Measurements from ENCODE around the gene ATOH1. TPM values are rescaled to one million over a fixed set of nuclear protein-coding genes. Genes with fewer than 3 reads are reported as not detected.

Gene ATOH1
- total RNA-seq, 3 donors from 2014 or later (not counting 1 experiment from before 2014, with no cell fraction given) = not detected

GRCh38 chr4:93870876-93871458 is 42.4 kb downstream of the ATOH1 start:
- no peaks in the 10 kb centered on the region for H3K27me3 Mint-ChIP-seq (ENCODE audit: low read depth in 2 of 2)
- Histone ChIP-seq H3K9me3 (ENCODE audit: control insufficient read depth, insufficient read depth, low read length) (no peaks in the 10 kb centered on the region), H3K4me3 (ENCODE audit: low read length) (no peak overlapping the region), H3K36me3 (ENCODE audit: control insufficient read depth, insufficient read depth, low read length) (no peaks in the 10 kb centered on the region), H3K4me1 (ENCODE audit: control insufficient read depth, insufficient read depth, low read length) (no peaks in the 10 kb centered on the region), H3K27ac (ENCODE audit: low read length) (no peak overlapping the region), H3K27me3 (ENCODE audit: control insufficient read depth, insufficient read depth, low read length) (no peaks in the 10 kb centered on the region)
- DNase-seq (no peak), ATAC-seq (no peak)
- no peaks in the 10 kb centered on the region for H3K36me3 Mint-ChIP-seq
- intact Hi-C loops (cut with micrococcal nuclease) = no loop called here
- TF ChIP-seq CTCF (IDR thresholded peaks at IDR 0.05) = no peak
- H3K27ac Mint-ChIP-seq = no peak overlapping the region
- H3K4me1 Mint-ChIP-seq = no peaks in the 10 kb centered on the region
- H3K4me3 Mint-ChIP-seq = no peak overlapping the region
- 93% methylated on average over 5 of the region's 6 CpGs for WGBS (ENCODE audit: insufficient coverage)
- peaks cover 0 to 4% of the 10 kb centered on the region in 2 donors for H3K9me3 Mint-ChIP-seq

DNA sequence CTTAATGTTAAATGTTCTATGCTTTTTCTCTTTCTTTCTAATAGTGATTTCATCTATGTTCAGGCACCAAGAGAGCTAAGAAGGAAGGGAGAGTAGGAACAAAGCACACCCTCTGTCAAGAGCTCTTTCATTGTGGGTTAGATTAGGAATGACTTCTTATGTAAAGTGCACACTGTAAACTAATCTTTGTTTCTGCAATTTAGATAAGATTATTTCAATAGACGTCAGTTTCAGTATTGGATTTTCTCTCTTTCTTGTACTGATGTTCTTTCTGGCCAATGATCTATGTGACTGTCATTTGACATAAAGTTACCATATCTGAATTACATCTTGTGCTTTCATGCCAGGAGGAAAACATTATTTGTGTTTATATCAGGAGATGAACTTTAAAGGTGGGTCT is 48.2 kb downstream of the ATOH1 start:
- Mint-ChIP-seq H3K27ac (no peak overlapping the region), H3K4me1 (no peaks in the 10 kb centered on the region), H3K9me3 (peaks cover 4 to 6% of the 10 kb centered on the region in 2 donors), H3K4me3 (no peak overlapping the region), H3K36me3 (no peaks in the 10 kb centered on the region), H3K27me3 (ENCODE audit: low read depth in 2 of 2) (no peaks in the 10 kb centered on the region)
- DNase-seq = no peak
- H3K27ac ChIP-seq (ENCODE audit: low read length) = no peak overlapping the region
- no peaks in the 10 kb centered on the region for H3K4me1 ChIP-seq (ENCODE audit: control insufficient read depth, insufficient read depth, low read length)
- TF ChIP-seq CTCF (IDR thresholded peaks at IDR 0.05) = no peak
- H3K4me3 ChIP-seq (ENCODE audit: low read length) = no peak overlapping the region
- intact Hi-C loops (cut with micrococcal nuclease) = no loop called here
- 75% methylated on average over 1 of the region's 1 CpG for WGBS (ENCODE audit: insufficient coverage)
- H3K27me3 ChIP-seq (ENCODE audit: control insufficient read depth, insufficient read depth, low read length) = no peaks in the 10 kb centered on the region
- no peaks in the 10 kb centered on the region for H3K9me3 ChIP-seq (ENCODE audit: control insufficient read depth, insufficient read depth, low read length)
- no peaks in the 10 kb centered on the region for H3K36me3 ChIP-seq (ENCODE audit: control insufficient read depth, insufficient read depth, low read length)
- ATAC-seq = no peak

DNA sequence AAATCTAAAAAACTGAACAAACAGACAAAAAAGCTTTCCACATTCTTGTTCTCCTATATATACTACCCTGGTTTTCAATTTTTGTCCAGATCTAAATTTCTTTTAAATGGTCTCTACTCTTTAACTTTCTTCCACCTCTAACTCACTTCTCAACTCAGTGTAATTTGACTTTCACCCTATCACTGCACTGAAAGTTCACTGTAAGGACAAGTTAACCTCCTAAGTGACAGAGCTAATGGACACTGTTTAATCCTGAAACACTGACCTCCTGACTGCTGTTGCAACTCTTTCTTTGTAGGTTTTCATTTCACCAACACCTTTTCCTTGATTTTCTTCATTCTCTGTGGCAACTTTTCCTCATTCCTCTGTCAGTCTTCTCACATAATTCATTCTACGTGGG is 50.0 kb downstream of the ATOH1 start:
- no peak for TF ChIP-seq CTCF (IDR thresholded peaks at IDR 0.05)
- no peak for DNase-seq
- H3K9me3 Mint-ChIP-seq = peaks cover 4 to 6% of the 10 kb centered on the region in 2 donors
- H3K27me3 Mint-ChIP-seq (ENCODE audit: low read depth in 2 of 2) = no peaks in the 10 kb centered on the region
- no peak overlapping the region for H3K27ac Mint-ChIP-seq
- H3K4me1 Mint-ChIP-seq = no peaks in the 10 kb centered on the region
- H3K4me3 Mint-ChIP-seq = no peak overlapping the region
- no peaks in the 10 kb centered on the region for H3K36me3 ChIP-seq (ENCODE audit: control insufficient read depth, insufficient read depth, low read length)
- H3K9me3 ChIP-seq (ENCODE audit: control insufficient read depth, insufficient read depth, low read length) = no peaks in the 10 kb centered on the region
- no peaks in the 10 kb centered on the region for H3K27me3 ChIP-seq (ENCODE audit: control insufficient read depth, insufficient read depth, low read length)
- H3K4me3 ChIP-seq (ENCODE audit: low read length) = no peak overlapping the region
- H3K36me3 Mint-ChIP-seq = no peaks in the 10 kb centered on the region
- no peaks in the 10 kb centered on the region for H3K4me1 ChIP-seq (ENCODE audit: control insufficient read depth, insufficient read depth, low read length)
- ATAC-seq = no peak
- intact Hi-C loops (cut with micrococcal nuclease) = no loop called here
- no peak overlapping the region for H3K27ac ChIP-seq (ENCODE audit: low read length)
- WGBS (ENCODE audit: insufficient coverage) = 86% methylated on average over 1 of the region's 1 CpG

DNA sequence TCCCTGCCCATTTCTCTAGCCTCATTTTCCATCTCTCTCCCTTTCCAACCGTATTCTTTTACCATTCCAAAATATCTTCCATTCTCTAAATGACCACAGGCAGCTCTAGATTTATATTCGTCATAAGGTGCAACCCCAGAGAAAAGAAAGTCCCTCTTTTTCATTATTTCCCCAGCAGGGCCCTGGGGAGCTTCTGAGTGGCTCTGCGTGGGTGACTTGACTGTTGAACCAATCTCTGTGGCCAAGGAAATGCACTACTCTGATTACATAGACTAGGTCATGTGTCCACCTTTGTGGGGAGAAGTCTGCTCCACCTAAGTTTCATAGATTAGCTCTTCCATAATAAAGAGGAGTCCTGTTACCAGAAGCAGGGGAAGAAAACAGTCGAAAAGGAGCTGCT is 51.4 kb downstream of the ATOH1 start:
- WGBS (ENCODE audit: insufficient coverage) = 72% methylated on average over 4 of the region's 4 CpGs
- Histone ChIP-seq H3K27me3 (ENCODE audit: control insufficient read depth, insufficient read depth, low read length) (no peaks in the 10 kb centered on the region), H3K4me3 (ENCODE audit: low read length) (no peak overlapping the region), H3K4me1 (ENCODE audit: control insufficient read depth, insufficient read depth, low read length) (no peaks in the 10 kb centered on the region), H3K9me3 (ENCODE audit: control insufficient read depth, insufficient read depth, low read length) (no peaks in the 10 kb centered on the region), H3K27ac (ENCODE audit: low read length) (no peak overlapping the region), H3K36me3 (ENCODE audit: control insufficient read depth, insufficient read depth, low read length) (no peaks in the 10 kb centered on the region)
- Mint-ChIP-seq H3K27ac (no peak overlapping the region), H3K9me3 (peaks cover 4 to 6% of the 10 kb centered on the region in 2 donors), H3K4me1 (no peaks in the 10 kb centered on the region), H3K27me3 (ENCODE audit: low read depth in 2 of 2) (no peaks in the 10 kb centered on the region), H3K4me3 (no peak overlapping the region), H3K36me3 (no peaks in the 10 kb centered on the region)
- DNase-seq (no peak), ATAC-seq (no peak)
- no peak for TF ChIP-seq CTCF (IDR thresholded peaks at IDR 0.05)
- intact Hi-C loops (cut with micrococcal nuclease) = no loop called here
